SKM-1 (cell line): Measurements from ENCODE around the gene TRNAU1AP.
"Not testable (repeated sequence)": the region's sequence is repeated elsewhere in the genome, so short reads cannot be mapped to it uniquely, and the experiment has no call there.

Experiments used
- DNase-seq: peaks from one replicate; lab custom pipeline; 2025; ENCODE audit not compliant: unreplicated experiment; lab: John Stamatoyannopoulos, UW

Gene TRNAU1AP

DNA sequence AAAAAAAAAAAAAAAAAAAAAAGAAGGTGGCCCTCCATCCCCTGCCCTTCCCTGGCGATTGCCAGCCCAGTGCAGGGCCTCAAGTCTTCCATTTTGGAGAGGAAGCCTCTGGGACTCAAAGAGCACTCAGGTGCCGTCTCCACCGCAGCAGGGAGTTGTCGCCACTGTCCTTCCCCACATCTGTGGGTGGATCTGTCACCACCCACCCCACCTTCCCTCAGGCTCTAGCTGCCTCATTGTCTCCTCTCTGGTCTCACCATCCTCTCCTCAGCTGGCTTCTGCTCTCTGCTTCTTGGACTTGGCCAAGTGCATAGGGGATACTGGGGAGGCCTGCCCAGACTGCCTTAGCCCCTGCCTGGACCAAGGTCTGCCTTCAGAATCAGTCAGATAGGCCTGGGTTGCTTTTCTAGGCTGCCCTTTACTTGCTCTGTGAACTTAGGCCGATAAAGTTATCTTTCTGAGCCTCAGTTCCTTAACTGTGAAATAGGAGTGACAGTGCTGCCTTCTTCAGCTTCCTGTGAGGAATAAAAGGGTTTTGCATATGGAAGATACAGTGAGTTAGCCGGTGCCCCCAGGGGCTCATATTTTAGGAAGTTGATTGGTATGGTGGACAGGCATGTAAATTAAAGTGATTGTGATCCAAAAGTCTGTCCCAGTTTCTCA lies 31.3 kb upstream of the TRNAU1AP start:
- DNase-seq, result no peak

DNA sequence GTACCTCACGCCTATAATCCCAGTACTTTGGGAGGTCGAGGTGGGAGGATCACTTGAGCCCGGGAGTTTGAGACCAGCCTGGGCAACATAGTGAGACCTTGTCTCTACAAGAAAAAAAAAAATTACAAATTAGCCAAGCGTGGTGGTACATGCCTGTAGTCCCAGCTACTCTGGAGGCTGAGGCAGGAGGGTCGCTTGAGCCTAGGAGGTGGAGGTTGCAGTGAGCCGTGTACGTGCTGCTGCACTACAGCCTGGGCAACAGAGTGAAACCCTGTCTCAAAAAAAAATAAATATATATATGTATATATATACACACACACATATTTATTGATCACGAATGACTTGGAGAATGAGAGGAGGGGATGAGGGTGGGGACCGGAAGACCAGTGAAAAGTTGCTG lies 30.3 kb upstream of the TRNAU1AP start:
- DNase-seq, result not testable (repeated sequence)

DNA sequence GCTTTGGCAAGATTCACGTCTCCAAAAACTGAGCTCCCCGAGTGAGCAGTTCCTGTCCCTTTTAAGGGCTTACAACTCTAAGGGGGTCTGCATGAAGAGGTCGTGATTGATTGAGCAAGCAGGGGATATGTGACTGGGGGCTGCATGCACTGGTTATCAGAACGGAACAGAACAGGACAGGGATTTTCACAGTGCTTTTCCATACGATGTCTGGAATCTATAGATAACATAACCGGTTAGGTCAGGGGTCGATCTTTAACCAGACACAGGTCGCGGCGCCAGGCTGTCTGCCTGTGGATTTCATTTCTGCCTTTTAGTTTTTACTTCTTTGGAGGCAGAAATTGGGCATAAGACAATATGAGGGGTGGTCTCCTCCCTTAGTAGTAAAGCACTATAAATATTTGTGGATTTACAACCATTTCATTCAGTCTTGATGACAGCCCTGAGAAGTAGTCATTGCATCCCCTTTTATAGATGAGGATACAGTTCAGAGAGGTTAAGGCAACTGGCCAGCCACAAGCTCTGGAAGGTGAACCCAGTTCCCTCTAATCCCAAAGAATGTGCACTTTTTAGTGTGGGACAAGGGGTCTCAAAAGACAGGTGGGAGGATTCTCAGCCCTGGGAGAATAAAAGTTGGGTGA lies 27.8 kb upstream of the TRNAU1AP start:
- not testable (repeated sequence) for DNase-seq

DNA sequence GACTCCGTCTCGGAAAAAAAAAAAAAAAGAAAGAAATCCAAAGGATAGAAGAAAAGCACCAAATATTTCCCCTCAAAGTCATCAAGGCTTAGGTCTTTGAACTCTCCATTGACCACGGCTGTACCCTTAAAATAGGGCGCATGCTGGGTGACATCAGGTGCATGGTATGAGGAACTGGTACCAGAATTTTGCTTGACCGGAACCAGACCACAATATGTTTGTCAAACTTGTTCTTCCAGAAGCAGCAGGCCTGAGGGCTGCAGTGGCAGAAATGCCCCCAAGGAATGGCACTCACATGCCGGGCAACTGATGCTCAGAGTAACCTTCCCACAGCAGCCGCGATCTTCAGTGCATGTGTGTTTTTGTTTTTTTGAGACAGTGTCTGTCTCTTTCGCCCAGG lies 26.0 kb upstream of the TRNAU1AP start:
- DNase-seq, result no peak

DNA sequence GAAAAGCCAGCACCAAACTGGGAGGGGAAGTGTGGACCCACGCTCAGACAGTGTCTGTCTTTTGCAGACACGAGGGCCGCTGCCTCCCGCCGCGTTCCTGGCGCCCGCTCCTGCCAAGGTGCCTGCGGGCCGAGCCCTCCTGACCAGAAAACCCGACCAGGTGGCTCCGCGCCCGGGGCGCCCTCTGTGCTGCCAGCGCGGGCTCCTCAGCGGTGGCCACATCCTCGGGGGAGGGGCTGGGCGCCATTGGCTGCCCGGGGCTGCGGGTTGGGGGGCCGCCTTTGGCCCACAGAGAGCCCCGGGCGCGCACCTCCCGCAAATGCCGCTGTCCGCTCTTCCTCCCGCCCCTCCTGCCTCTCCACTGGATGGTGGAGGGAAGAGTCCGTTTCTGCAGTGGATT lies 22.4 kb upstream of the TRNAU1AP start:
- DNase-seq, result no peak

DNA sequence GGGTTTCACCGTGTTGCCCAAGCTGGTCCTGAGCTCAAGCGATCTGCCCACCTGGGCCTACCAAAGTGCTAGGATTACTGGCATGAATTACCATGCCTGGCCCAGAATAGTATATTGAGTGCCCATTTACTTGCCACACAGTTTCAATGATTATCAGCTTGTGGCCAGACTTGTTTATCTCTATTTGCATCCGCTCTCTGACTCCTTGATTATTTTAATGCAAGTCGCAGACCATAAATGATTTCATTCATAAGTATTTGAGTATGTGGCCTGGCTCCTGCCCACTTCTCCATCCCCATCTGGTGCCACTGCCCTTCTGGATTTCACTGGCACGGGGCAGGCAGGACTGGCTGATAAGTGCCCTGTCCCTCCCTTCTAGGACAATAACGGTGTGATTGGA lies 18.2 kb upstream of the TRNAU1AP start:
- no peak for DNase-seq

DNA sequence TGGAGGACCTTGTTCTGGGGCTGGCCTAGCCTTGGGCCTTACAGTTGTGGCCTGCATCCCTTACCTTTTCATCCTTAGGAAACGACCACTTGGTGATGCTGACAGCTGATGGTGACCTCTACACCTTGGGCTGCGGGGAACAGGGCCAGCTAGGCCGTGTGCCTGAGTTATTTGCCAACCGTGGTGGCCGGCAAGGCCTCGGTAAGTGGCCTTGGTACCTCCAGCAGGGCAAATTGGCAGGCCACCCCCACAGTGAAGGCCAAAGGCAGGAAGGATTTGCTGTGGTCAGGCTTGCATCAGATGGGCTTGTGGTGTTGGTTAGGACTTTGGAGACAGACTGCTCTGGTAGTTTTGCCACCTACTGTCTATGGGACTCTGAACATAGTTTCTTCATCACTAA lies 17.7 kb upstream of the TRNAU1AP start:
- no peak for DNase-seq

DNA sequence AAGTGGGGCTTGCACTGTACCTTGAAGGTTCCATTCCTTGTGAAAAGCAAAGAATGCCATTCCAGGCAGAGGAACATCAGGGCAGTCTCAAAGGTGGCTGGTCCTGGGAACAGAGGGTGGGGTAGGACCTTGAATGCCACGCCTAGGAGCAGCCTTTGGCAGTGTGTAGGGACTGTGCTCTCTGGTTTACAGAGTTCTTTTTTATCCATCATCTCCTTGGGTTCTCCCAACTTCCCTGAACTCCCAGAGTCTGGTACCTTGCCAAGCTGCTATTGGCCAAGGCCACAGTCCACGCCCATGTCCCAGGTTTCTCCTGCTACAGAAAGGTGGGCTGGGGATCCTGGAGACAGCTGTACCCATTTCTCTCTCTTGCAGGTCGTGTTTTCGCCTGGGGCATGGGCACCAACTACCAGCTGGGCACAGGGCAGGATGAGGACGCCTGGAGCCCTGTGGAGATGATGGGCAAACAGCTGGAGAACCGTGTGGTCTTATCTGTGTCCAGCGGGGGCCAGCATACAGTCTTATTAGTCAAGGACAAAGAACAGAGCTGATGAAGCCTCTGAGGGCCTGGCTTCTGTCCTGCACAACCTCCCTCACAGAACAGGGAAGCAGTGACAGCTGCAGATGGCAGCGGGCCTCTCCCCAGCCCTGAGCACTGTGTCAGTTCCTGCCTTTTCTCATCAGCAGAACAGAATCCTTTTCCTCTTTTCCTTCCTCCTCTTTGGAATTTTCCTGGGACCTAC lies 15.3 kb upstream of the TRNAU1AP start:
- DNase-seq, result no peak

DNA sequence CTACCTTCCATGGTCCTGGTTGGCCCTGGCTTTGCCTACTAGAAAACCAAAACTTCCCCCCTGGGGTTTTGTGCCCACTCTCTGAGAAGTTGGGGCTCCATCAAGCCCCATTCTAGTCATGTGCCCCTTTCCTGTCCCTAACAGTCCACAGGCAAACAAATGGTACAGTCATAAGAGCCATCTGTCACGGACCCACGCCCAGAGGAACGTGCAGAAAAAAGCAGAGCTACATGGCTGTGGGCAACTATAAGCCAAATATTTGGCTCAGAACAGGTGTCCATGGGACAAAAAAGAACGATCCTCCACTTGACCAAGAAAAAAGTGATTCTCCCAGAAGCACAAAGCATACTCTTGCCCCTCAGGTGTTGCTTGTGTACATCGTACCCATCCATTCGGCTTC lies 14.6 kb upstream of the TRNAU1AP start:
- DNase-seq, result no peak

DNA sequence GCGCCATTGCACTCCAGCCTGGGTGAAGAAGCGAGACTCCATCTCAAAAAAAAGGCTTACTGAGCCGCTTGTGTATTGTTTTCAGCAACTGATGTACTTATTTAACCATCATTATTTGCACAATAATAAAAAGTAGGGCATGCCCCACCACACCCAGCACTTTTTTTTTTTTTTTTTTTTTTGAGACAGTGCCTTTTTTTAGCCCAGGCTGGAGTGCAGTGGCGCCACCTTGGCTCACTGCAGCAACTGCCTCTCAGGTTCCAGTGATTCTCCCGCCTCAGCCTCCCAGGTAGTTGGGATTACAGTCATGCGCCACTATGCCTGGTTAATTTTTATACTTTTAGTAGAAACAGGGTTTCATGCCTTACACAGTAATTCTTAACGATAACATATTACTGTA lies 12.2 kb upstream of the TRNAU1AP start:
- DNase-seq, result no peak

DNA sequence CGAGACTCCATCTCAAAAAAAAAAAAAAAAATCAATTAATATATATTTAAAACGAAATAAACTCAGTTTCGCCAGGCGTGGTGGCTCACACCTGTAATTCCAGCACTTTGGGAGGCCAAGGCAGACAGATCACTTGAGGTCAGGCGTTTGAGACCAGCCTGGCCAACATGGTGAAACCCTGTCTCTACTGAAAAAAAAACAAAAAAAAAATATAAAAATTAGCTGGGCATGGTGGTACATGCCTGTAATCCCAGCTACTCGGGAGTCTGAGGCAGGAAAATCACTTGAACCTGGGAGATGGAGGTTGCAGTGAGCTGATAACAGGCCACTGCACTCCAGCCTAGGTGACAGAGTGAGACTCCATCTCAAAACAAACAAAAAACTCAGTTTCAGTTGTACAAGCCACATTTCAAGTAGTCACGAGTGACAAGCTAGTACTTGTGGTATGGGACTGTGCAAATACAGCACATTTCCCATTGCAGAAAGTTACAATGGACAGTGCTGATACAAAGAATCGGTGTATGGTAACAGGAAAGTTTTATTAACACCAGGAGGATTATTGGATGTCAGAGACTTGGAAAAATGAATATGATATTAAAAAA lies 11.4 kb upstream of the TRNAU1AP start:
- DNase-seq, result not testable (repeated sequence)

DNA sequence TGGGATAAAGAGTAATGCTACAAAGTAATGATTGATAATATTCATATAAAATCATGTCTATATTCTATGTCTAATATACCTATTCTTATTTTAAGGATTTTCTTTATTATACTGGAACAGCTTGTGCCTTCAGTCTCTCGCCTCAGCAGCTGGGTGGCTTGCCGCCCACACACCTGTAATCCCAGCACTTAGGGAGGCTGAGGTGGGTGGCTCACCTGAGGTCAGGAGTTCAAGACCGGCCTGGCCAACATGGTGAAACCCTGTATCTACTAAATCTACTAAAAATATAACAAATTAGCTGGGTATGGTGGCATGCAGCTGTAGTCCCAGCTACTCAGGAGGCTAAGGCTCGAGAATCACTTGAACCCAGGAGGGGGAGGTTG lies 7.6 kb upstream of the TRNAU1AP start:
- DNase-seq, result no peak

DNA sequence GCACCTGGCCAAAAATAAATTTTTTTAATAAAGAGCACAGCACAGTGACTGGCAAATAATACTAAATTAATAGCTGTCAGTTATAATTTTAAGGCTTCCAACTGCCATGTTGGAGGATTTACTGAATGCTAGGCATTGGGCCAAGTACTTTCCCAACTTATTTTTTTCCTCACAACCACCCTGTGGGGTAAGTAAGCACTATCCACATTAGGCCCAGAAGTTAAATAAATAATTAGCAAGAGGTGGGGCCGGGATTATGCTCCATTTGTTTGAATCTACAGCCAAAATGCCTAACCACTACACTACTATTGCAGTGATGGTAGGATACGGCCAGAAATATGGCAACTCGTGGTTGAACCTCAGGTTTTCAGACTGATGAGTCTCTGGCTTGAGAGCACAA lies 4.6 kb upstream of the TRNAU1AP start:
- DNase-seq, result no peak

DNA sequence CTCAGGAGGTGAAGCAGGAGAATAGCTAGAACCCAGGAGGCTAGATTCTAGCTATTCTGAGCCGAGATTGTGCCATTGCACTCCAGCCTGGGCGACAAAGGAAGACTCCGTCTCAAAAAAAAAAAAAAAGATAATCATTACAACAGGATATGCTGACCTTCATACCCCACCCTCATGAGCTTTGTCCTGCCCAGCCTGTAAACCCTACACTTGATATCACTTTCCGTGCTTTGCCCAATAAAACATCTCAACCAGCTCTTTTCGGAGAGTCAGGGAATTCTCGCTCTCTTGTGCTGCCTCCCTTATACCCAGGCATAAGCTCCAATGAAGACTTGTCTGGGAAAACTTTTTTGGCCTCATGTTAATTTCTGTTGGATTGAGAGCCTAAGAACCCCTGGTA lies 1.5 kb upstream of the TRNAU1AP start:
- DNase-seq, result no peak

DNA sequence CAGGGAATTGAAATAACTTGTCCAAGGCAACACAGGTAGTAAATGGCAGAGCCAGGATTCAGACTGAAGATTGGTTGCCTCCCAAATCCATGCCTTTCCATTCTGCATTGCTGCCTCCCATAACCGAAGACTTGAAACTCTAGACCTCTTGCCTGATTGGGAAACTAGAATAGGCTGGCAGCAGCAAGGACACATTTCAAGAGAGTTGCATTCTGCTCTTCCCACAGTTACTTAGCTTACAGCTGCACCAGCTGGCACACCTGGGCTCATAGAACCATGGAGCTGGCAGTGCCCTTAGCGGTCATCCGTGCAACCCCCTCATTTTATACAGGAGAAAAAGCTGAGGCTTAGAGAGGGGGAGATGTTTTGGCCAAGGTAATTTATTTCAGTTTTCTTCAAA lies 8.0 kb downstream of the TRNAU1AP start:
- DNase-seq, result no peak

DNA sequence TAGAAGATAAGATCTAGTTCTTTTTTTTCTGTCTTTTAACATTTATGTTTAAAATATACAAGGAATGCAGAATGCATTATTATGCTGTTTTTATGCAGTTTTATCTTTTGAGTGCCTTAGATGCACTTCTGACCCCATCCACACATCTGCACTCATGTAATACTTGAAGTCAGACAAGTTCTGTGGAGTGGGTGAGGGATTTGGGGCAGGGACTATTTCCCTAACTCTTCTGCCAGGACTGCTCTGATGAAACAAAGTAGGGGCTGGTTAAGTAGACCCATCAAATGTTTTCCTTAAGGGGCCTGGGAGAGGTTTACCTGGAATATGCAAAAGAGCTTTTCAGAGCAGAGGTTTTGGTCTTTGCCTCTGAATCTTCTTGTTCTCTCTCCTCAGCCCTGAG lies 11.4 kb downstream of the TRNAU1AP start:
- DNase-seq, result no peak

DNA sequence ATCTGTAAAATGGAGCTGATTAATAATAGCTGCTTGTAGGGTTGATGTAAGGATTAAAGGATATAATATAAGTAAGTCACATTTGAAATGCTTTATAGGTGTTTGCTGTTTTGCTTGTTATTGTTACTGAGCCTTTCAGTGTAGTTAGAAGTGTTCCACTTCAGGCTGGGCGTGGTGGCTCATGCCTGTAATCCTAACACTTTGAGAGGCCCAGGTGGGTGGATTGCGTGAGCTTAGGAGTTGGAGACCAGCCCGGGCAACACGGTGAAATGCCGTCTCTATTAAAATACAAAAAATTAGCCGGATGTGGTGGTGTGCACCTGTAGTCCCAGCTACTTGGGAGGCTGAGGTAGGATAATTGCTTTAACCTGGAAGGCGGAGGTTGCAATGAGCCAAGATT lies 12.2 kb downstream of the TRNAU1AP start:
- DNase-seq, result no peak

DNA sequence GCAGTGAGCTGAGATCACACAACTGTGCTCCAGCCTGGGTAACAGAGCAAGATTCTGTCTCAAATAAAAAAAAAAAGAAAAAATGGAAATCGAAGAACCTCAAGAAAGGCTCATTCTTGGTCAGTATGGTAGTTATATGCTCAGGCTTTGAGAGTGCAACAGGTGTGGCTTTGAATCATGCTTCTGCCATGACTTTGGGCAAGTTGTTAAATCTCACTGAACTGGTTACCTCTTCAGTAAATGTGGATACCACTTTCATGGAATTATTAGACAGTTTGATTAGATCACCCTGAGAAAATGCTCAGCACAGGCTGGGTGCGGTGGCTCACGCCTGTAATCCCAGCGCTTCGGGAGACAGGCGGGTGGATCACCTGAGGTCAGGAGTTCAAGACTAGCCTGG lies 12.8 kb downstream of the TRNAU1AP start:
- DNase-seq, result no peak

DNA sequence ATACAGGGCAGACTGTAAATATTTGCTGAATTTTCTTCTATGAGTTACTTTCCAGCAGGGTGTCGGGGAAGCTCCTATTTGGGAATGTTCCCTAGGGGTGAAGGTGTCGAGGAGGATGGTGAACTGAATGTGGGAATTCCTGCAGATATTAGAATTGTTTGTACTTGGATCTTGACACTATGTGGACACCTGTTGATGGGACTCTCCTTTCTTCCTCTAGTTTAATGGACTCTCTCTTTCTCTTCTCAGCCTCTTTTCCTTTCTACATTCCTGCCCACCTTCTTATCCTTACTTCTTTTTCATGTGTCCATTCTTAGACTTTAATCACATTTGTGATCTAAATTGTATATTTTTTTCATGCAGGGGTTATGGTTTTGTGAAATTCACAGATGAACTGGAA lies 14.0 kb downstream of the TRNAU1AP start:
- no peak for DNase-seq

DNA sequence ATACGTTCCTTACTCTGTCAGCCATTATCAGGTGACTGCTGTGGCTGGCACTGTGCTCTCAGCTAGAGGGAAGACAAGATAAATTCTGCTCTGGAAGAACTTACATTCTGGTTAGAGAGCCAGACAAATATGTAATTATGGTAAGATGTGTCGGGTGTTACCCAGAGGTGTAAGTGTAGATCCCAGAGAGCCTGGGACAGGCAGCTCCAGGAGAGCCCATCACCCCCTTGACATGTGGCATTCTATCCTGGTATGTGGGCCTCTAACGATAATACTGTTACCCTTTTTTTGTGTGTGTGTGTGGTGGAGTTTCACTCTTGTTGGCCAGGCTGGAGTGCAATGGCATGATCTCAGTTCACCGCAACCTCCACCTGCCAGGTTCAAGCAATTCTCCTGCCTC lies 19.0 kb downstream of the TRNAU1AP start:
- no peak for DNase-seq

DNA sequence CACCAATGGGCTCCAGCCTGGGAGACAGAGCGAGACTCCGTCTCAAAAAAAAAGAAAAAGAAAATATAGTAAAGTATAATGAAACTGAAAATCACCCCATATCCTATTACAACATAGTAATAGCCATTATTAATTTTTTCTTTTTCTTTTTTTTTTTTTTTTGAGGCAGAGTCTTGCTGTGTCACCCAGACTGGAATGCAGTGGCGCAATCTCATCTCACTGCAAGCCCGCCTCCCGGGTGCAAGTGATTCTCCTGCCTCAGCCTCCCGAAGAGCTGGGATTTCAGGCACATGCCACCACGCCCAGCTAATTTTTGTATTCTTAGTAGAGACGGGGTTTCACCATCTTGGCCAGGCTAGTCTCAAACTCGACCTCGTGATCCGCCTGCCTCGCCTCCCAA lies 20.0 kb downstream of the TRNAU1AP start:
- DNase-seq, result not testable (repeated sequence)

DNA sequence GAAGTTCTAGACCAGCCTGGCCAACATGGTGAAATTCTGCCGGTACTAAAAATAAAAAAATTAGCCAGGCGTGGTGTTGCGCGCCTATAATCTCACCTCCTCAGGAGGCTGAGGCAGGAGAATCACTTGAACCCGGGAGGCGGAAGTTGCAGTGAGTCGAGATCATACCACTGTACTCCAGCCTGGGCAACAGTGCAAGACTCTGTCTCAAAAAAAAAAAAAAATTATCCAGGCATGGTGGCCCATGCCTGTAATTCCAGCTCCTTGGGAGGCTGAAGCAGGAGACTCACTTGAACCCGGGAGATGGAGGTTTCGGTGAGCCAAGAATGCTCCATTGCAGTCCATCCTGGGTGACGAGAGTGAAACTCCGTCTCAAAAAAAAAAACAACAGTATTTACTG lies 20.7 kb downstream of the TRNAU1AP start:
- DNase-seq, result no peak
